Epidermal melanocyte (primary cell): ENCODE measurements around the gene PMFBP1.

Source experiments
- DNase-seq: peaks from one replicate; pipeline ENCODE4 v3.0.0; 2011; ENCODE audit warnings: low spot score; ENCODE audit not compliant: insufficient read length

PMFBP1 gene

DNA sequence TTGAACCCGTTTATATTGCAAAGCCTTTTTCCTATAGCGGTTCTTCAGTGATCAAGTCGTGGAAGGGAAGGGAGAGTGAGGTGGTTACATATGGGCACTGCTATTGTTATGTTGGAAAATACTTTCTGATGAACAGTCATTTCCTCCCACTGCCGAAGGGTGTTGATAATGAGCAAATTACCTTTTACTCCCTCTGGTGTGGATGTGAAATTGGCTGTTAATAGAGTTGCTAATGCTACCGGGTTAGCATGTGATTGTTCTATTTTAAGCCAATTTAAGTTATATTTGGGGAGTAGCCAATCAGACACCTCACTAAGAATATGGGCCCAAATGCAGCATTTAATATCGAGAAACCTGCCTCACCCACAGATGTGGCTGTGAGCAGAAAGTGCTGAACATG is 15.6 kb upstream of the PMFBP1 start:
- no peak for DNase-seq

DNA sequence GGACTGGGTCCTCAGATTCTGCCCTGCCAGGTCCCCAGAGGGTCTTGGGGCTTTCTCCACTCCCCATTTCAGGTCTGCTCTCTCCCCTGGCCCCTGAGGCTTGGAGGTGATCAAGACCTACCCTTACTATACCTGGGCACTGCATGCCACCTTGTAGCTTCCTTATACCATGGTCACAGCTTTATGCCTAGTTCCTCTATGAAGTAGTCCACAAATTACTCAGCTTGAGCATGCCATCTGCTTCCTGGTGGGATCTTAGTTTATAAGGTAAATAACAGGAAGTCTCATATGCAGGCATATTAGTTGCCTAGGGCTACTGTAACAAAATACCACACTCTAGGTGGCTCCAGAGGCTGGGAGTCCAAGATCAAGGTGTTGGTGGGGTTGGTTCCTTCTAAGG is 11.0 kb upstream of the PMFBP1 start:
- DNase-seq: no peak

DNA sequence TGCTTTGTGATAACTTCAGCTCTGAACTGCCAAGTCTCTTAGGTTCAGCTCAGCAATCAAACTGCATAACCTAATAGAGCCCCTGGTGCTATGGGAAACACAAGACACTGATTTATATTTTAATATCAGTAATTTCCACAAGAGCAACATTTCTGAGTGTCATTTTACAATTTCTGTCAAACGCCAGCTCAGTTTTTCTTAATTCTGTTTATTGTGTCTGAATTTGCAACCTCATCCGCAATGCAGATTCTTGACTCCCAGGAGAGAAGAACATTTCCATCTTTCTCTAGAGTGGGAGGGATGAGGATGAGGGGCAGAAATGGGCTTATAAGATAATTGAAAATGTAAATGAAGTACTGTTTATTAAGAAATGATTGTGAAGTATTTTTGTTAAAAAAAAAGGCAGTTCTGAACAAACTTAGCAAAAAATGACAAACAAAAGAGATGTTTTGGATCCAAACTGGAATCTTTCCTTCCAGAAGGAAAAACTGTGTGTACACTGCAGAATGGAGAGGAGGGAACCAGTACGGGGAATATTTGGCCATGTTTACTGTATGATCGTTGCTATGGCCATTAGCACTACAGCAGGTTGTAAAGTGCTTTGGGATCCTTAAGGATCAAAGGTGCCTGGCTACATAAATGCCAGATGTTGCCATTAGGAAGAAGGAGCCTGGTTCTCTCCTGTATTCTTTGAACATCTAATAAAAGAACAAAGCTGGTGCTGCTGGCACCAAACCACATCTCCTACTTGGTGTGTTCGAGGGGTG is 7.4 kb upstream of the PMFBP1 start:
- DNase-seq: no peak

DNA sequence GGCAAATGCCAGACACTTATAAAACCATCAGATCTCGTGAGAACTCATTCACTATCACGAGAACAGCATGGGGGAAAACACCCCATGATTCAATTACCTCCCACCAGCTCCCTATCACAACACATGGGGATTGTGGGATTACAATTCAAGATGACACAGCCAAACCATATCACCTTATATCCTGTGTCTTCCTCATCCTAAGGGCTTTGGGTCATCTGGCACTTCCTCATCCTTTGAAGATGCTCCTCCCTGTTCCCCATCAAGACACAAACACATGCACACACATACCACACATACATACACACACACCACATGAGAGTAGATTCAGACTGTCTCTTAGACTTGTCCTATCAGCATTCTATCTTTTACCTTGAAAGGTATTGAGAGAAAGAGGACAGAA is 2.8 kb upstream of the PMFBP1 start:
- DNase-seq: no peak

DNA sequence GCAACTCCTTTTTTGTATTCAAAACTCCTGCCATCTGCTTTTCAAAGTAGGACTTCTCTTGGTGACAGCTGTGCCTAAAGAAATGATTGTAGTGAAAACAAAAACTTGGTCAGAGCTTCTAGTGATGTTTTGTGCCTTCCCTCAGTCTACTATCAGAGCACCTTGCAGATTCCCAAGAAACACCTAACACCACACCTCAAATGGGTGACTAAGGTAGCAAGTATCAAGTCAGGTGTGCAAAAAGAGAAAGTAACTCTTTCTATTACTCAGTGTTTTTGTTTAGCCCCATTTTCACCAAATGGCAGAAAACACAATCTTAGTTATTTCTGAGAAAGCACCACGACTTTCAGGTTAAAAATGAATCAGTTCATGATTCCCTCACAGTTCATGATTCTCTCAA is 2.0 kb upstream of the PMFBP1 start:
- DNase-seq: no peak

DNA sequence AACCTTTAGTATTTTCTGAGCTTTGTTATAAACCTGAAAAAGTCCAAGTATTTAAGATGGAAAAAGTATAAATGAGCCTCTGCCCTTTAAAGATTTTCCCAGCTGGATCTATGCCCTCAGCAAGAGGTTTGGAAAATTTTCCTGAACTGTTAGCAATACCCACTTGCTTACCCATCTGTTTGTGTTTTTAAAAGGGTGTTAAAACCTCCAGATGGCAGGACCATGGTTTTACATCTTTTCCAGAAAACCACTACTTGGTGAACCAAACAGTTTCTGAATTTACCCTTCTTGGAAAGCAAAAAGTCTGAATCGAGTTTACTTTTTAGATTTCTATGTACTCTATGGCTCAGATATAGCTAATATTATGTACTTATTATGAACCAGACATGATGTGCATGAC is 719 bp downstream of the PMFBP1 start:
- no peak for DNase-seq

DNA sequence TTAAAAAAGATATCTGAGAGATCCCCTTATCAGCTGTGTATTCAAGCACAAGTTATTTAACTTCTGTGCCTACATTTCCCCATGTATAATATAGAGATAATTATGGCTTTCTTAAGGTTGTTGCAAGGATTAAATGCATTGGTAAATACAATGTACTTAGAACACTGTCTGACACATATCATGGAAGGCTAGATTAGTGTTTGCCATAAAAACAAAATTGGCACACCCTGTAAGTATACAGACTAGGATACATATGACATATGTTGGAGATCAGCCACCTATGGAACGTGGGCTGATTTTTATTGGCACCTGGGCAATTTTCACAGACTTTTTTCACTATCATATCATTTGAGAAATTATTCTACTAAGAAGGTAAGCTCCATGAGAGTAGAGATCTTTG is 2.2 kb downstream of the PMFBP1 start:
- DNase-seq: no peak

DNA sequence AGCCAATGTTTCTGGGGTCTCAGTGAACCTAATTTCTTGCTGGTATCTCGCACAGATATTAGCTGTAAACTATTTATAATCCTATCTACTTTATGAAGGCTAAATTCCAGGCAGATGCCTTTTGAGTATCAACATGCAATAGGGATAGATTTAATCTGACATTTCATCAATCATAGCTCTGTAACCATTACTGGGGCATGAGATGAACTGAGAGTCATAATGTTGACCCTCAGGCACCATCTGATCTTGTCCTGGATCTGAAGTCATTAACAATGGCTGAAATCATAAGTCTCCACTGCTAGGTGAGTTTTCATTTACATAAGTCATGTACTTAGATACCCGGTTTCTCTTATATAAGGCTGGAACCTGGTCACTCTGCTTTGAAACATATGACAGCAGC is 3.6 kb downstream of the PMFBP1 start:
- no peak for DNase-seq

DNA sequence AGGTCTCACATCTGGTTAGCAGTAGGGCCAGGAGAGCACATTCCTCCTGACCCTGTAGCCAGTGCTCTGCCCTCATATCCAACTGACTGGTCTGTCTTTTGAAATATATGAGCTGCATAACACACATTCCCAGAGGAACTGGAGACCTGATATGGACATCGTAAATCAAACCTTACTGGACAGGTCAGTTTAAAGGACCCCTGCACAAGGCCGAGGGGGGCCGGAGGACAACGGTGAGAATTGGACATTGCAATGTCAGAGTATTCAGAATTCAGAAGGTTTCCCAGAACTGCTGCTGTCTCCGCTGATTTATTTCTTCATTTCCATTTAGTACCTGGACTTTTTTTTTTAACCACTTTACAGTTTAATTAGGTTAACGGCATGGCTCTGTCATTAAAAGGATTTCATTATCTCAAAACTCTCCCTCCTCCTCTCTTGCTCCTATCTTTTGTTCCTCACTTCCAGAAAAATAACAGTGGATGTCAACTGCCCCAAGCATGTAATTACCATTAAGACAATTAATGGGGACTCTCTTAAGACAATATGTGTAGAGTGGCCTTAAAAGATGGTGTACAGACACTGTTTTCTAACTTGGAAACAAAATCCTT is 4.9 kb downstream of the PMFBP1 start:
- no peak for DNase-seq

DNA sequence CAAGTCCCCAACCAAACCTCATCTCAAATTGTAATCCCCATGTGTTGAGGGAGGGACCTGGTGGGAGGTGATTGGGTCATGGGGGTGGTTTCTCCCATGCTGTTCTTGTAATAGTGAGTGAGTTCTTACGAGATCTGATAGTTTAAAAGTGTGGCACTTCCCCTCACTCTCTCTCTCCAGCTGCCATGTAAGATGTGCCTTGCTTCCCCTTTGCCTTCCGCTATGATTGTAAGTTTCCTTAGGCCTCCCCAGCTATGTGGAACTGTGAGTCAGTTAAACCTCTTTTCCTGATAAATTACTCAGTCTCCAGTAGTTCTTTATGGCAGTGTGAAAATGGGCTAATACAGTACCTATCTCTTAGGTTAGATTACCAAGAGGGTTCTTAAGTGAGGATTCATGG is 5.8 kb downstream of the PMFBP1 start:
- no peak for DNase-seq

DNA sequence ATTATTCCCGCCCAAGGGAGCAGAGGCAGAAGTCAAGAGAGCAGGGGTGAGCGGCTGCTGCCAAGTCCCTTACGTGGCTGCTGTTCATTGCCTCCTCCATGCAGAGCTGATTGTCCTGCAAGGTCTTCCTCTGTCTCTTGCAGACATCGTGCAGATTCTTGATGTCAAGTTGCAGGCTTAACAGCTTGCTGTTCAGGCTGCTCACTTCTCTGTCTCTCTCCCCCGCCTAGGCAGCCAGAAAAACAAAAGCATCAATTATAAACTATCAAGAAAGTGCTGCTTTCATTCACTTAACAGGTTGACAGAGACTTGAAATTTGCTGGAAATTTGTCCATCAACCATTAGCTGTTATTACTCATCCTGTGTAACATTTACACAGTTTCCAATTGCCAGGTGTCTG is 7.3 kb downstream of the PMFBP1 start:
- no peak for DNase-seq

DNA sequence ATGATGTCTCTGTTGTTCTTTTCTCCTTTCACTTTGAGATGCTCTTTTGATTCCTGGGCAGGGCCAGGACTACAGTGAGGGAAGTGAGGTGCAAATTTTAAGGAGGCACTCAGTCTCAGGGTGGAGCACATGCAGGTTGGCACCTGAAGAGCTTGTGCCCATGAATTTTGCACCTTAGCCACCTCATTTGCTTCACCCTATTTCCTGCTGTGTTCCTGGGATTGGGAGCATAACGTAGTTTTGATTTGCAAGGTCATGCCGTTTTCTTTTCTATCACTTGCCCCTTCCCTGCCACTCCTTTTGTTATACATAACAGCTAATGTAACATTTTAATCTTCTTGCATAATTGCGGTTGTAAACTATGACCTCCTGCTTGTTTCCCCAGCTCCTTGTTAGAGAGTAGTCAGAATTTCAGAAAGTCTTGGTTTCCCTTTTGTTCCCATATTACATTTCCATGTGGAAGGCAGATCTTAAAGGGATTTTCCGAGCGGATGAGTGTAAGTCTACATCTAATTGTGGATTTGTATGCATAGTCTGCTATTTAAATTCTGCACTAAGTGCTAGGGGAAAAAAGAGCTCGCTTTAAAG is 9.8 kb downstream of the PMFBP1 start:
- DNase-seq: no peak

DNA sequence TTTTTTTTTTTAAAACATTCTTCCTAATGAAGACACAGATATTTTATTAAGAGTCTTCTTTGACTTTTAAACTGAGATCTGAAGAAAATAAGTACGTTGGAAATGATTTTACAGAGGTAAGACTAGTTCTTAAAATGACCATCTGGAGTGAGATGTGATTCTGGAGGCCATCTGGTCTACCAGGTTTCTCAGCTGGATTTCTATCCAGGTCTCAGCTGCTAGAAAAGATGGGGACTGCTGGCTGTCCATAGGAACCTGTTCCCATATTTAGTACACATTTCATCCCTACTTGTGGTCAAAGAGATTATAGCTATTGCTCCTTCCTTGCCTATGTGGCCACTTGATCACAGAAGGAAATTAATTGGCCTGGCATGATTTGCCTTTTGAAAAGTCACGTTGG is 12.2 kb downstream of the PMFBP1 start:
- no peak for DNase-seq

DNA sequence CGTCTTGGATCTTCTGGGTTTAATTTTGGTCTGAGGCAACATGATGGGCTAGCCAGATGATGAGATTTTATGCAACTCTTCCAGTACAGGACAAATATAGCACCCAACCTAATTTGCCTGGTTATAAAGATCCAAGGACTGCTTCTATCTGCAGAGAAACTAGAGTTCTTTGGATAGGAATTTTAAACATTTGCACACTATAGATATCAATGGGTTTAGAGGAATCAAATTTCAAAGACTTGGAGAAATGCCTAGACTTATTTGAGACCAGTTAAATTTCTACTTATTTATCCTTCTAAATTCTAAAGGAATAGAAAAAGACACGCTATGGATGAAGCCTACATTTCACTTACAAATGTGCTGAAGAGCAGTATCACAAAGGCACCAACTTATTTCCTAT is 12.6 kb downstream of the PMFBP1 start:
- DNase-seq: no peak

DNA sequence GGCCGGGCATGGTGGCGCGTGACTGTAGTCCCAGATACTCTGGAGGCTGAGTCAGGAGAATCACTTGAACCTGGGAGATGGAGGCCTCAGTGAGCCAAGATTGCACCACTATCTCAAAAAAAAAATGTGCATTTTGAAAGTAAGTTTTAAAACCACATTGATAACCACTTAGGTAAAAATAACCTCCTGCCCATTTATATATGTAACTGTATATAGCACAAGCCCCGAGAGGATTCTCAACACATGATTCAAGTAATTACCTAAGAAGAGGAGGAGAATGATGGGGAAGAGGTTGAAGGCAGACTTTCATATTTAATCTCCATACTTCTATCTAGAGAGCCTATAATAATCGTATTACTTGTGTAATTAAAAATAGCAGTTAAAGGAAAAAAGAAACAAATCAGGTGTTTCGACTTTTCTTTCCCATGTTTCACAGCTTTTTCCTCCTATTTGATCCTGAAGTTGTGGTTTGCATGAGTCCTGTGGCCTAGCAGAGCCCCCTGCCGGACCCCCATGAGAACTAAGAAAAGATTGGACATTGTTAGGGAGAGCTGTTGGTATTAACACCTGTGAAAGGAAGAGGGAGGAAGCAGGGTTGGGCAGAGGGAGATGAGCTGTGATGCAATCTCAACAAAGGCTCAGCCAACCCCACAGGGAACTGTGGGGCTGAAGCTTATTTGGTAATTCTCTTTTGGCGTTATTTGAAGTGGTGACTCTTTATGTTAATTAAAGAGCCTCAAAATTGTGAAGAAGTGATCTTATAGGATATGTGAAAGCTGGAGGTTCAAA is 22.1 kb downstream of the PMFBP1 start:
- DNase-seq: no peak

DNA sequence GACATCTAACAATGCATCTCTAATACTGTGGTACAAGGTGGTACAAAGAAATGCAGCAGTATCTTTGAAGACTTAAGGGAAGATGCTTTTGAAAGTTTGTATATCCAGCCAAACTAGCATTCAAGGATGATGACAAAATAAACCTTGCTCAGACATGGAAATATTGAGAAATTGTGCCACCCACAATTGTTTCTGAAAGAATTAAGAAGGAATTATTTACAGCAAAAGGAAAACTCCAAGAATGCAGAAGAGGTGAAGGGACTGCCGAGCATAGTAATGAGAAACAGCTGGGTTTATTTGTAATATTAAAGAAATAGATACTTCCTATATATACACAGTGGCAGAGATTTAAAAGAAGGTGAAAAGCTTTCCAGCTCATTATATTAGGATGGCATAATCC is 29.5 kb downstream of the PMFBP1 start:
- no peak for DNase-seq

DNA sequence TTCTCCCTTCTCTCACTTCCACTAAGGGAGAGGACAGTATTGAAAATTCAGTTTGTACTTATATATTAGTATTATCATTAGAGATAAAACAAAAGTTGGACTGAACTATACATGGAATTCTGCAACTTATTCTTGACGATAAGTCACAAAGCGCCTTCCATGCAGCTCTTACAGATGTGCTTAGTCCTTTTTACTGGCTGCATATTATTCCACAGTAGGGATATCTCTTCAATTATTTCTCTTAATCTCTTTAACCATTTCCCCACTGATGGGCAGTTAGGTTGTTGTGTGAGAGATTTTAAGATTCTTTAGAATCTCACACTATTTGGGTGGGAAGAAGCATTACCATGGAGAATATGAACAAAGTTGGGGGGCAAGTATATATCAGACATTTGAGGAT is 32.0 kb downstream of the PMFBP1 start:
- DNase-seq: no peak

DNA sequence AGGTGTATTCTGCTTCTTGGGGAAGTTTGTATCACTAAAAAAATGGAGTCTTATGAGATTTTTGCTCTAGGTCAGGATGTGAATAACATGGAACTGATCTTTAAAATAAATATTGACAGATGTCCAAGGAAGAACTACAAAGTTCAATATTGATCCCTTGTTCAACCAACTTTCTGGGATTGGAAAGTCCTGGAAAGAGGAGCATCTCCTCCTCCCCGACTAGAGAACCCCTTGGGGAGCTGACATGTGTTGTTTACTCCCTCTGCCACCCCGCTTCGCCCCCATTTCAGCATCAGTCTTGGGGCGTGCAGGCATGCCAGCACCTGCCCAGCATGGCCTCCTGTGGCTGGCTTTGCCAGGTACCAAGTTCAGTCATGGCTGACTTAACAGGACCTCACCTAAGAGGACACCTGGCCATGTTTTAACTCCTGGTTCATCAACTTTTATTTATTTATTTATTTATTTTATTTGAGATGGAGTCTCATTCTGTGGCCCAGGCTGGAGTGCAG is 33.8 kb downstream of the PMFBP1 start:
- no peak for DNase-seq

DNA sequence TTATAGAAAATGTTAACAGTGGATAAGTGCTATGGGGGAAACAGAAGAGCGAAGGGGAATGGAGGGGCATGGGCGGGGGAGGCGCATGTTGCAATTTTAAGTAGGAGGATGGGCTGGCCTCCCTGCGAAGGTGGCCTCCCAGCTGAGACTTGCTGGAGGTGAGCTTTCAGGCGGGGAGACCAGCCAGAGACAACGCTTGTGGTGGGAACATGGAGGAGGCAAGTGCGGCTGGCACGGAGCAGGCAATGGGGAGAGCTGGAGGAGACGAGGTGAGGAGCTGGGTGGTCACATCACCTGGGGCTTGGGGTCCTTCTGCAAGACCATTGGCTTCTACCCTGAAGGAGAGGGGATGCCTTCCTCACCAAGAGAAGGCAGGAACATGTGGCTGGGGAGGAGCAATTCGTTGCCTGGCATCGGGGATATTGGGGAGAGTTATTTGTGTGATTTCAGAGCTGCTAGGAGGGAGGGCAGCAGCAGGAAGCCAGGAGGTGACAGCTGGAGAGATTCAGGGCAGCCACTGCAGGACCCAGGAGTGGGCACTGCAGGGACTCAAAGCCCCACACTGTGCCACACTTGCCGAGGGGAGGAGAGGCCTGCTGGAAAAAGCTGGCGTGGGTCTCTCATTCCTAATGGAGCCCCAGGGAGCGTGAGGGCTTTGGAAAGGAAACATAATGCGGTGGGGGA is 34.4 kb downstream of the PMFBP1 start:
- no peak for DNase-seq

DNA sequence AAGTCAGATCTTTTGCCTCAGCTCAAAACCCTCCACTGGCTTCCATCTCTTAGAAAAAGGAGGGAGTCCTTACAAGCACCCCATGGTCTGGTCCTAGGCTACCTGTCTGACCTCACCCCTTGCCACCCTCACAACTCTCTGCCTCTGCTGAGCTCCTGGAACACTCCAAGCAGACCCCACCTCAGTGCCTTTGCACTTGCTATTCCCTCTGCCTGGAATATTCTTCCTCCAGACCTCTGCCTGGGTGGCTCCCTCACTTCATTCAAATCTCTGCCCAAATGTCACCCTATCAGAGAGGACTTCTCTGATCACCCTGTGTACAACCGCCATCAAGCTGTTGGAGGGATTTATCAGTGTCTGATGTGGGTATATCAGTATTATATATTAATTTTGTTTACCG is 37.4 kb downstream of the PMFBP1 start:
- no peak for DNase-seq

DNA sequence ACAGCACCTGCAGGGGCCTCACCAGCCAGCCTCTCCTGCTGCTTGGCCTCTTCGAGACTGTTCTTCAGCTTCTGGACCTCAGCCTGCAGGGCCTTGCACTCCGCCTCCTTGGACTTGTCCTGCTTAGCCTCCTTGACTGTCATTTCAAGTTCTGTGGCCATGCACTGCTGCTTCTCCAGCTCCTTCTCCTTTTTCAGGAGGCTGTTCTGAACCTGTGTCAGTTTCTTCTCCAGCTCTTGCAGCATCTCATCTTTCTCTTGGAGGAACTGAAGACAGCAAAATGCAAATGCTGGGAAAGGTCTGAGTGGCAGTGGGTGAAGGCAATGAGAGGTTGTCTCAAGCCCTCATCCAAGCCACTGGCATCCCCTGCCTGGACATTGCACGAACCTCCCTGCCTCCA is 39.2 kb downstream of the PMFBP1 start:
- DNase-seq: no peak

DNA sequence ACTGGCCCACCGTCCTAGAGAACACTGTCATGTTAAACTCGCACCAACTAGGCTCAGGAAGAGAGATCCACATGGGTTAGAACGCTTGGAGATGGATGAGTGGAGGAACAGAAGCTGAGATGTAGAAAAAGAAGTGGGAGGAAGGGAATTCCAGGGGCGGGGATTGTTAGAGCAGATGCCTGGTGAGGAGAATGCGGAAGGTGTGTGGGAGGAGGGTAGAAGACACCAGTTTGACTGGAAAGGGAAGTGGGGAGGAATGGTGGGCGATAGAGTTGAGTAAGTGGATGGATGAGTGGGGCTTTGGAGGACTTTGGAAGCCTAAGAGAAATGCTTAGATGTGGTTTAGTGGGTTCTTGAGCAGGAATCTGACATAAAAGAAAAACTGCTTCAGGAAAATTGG is 40.9 kb downstream of the PMFBP1 start:
- DNase-seq: no peak
